HG02884 (cell line): ENCODE results near the gene SLC38A7.
"Not testable (repeated sequence)": the region's sequence is repeated elsewhere in the genome, so short reads cannot be mapped to it uniquely, and the experiment has no call there.

Source experiments
- ATAC-seq: cut with Tn5 transposase; IDR thresholded peaks from one replicate; pipeline ENCODE4 v1.9.1; 2021; ENCODE audit warnings: mild to moderate bottlenecking, moderate library complexity; ENCODE audit not compliant: unreplicated experiment

Gene SLC38A7, protein sequence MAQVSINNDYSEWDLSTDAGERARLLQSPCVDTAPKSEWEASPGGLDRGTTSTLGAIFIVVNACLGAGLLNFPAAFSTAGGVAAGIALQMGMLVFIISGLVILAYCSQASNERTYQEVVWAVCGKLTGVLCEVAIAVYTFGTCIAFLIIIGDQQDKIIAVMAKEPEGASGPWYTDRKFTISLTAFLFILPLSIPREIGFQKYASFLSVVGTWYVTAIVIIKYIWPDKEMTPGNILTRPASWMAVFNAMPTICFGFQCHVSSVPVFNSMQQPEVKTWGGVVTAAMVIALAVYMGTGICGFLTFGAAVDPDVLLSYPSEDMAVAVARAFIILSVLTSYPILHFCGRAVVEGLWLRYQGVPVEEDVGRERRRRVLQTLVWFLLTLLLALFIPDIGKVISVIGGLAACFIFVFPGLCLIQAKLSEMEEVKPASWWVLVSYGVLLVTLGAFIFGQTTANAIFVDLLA

DNA sequence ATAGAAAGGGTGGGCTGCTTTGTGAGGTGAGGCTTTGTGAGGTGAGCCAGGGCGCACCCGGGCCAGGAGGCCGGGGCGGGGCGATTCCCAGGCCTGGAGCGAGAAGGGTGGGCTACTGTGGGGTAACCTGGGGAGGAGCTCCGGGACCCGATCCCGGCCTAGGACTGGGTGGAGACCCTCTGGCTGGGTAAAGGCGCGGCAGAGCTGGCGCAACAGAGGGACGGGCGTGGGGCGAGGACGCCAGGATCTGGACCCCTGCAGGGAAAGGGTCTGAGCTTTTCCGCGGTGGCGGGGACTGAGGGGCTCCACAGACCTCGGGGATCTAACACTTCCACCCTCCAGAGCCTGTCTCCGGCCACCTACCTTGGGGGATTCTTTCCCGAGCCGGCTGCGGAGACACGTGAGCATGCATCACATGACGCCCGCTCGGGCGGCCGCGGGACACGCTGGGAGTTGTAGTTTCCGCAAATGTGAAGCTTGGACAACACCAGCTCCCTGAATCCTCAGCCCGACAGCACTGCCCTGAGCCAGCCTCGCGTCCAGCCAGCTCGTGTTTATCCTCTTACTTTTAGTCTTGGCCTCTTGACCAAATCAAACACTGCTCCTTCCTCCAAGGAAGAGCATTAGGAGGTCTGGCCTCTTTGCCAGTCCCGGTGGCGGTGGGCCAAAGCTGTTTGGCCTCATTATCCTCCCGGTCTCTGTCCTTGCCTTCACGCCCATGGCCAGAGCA is at the start of gene SLC38A7:
Gene SLC38A7, minus strand, starts transcription at position 417 of the 730 bp plus-strand sequence. CDS start 4,644 bp downstream, outside the sequence.
- peak; percentile 97 for ATAC-seq

DNA sequence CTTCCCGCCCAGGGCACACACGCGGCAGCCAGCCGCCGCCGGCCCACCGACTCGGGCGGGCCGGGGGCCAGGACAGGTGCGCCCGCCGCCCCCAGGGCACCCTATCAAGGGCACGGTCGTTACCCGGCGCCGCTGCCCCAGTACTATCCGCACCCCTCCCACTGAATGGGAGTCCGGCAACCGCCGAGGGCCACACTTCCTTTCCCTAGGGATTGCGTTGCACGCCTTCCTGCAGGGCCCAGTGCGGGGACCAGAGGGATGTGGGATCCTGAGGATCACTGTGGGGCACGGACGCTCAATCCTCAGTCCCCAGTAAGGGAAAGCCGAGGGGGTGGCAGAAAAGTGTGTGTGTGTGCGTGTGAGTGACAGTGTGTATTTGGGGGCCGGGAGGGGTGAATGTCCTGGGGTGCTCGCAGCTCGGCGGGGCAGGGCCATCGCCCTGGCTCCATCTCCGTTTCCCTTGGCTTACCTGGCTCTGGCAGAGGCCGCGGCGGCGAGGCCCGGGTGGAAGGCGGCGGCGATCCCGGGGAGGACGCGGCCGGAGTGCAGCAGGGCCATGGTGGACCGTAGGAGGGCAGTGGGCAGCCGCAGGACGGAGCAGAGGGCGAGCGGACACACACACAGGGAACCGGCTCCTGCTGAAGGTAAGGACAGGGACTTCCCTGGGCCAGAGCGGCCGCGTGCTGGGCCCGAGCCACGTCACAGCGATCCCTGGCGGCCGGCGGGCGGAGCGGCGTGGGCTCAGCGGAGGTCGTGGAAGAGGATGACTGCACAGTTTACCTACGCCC is 49.3 kb upstream of the SLC38A7 start, which contains the start of gene GOT2:
Gene GOT2, minus strand, starts transcription at position 646 of the 788 bp plus-strand sequence. Its CDS starts 88 bp downstream, at position 558.
- peak; percentile 92 for ATAC-seq

- no peak for ATAC-seq
These were observed 48.7 kb upstream of the SLC38A7 start for GRCh38 chr16:58733248-58733670.

GRCh38 chr16:58732545-58733247 is 48.1 kb upstream of the SLC38A7 start:
- ATAC-seq = peak; percentile 38

- no peak for ATAC-seq
These were observed 46.3 kb upstream of the SLC38A7 start for GRCh38 chr16:58730724-58731370.

DNA sequence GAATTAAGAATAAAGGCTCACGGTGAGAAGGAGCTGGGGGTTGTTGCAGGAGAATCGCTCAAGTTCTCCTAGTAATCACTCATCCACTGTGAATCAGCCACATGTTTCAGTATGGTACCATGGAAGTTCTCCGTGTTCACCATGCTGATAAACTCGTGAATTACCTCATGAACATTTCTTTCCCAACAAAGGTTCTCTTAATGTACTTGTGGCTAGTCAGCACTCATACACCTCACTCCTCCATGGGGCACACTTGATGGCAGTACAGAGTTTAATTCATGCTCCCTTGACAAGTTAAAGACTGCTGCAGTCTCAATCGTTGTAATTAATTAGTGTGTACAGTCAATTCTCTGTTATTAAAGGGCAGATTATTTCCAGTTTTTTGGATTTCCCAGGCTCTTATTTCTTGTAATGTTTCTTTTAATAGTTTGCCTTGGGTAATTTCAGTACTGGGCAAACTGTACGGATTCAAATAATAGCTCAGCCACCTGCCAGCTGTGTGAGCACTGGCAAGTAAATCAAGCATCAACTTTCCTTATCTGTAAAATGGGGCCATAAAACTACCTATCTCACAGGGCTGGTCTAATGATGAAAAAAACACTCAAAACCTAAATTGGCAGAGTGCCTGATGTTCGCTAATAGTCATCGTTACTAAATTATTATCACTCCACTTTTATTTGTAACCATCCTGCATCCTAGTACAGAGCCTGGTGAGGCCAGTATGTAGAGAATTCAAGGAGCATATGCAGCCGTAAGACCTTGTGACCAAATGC is 43.4 kb upstream of the SLC38A7 start:
- no peak for ATAC-seq

DNA sequence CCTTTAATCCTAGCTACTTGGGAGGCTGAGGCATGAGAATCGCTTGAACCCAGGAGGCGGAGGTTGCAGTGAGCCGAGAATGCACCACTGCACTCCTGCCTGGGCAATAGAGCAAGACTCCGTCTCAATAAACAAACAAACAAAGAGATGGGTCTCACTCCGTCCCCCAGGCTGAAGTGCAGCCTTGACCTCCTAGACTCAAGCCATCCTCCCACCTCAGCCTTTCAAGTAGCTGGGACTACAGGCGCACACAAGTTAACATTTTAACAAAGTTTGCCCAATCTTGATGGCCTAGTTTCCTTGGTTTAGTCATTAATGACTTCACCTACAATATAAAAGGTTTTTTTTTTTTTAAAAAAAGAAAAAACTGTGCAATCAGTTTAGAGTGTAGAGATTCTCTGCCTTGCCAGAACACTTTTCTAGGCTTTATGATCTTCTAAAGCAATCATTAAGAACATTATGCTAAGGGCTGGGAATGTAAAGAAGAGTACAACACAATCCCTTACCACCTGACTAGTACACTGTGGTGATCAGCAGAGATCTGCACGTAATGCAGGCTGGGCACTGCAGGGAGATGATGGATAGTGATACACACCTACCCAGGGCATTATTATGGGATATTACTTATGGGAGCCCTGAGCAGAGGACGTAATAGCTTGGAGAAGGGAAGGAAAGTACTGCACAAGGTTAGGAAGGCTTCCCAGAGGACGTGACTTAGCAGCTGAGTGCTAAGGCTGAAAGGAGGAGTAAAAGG is 42.6 kb upstream of the SLC38A7 start:
- ATAC-seq = no peak

DNA sequence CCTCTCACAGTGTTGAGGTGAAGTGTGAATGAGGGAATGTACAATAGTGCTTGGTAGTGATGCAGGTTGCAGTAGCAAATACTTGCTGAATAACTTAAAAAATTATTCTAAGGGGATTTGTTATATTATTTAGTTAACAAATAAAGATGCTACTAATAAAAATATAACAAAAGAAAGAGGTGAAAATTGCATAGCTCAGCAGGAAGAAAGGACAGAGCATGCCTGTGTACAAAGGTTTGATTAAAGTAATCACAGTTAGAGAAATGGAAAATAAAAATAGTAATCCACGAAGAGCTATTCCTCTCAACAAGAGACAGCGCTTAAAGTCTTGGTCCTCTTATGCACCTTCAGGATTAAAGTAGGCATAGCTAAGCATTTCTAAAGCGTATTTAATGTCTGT is 38.5 kb upstream of the SLC38A7 start:
- no peak for ATAC-seq

DNA sequence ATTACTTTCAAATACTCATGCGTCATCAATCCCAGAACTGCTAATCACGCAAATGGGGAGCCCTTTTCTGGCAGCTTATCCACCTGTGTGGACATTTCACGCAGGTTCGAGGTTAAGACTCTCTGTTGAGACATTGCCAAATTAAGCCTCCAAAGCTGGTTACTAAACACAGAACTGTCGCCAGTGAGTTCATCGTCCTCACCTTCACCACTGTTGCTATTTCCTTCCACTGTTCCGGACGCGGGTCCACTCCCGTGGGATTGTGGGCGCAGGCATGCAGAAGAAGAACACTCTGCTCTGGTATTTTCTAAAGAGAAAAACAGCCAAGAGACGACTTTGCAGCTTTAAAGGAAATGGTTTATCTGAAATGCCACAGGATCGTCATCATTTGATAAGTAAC is 33.4 kb upstream of the SLC38A7 start:
- no peak for ATAC-seq

- no peak for ATAC-seq
These were observed 31.9 kb upstream of the SLC38A7 start for GRCh38 chr16:58716468-58716867.

DNA sequence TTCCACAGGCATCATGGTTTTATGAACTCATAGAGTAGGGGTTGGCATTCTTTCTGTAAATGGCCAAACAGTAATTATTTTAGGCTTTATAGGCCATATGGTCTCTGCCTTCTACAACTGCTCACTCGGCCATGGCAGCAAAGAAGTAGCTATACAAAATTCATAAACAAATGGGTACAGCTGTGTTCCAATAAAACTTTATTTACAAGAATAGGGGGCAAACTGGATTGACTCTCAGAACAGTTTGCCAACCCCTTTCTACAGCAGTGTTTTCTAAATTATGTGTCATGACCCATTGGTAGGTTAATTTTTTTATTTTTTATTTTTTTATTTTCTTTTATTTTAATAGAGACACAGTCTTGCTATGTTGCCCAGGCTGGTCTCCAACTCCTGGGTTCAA is 29.2 kb upstream of the SLC38A7 start:
- no peak for ATAC-seq

DNA sequence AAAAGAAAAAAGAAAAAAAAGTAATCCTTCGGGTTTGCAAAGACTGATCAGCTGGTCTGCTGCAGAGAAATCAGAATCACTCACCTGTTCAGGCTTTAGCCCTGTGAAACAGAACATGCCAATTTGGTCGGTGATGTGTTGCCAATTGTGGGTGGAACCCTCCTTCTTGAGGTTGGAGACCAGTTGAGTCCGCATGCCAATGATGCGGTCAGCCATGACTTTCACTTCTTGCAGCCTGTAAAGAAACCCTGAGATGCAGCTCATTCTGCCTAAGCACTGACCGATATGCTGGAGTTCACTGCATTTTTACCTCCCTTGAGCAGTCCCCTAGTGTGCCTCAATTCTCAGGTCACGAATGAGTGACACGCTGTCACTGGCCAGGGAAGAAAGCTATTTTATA is 24.8 kb upstream of the SLC38A7 start:
- no peak for ATAC-seq

DNA sequence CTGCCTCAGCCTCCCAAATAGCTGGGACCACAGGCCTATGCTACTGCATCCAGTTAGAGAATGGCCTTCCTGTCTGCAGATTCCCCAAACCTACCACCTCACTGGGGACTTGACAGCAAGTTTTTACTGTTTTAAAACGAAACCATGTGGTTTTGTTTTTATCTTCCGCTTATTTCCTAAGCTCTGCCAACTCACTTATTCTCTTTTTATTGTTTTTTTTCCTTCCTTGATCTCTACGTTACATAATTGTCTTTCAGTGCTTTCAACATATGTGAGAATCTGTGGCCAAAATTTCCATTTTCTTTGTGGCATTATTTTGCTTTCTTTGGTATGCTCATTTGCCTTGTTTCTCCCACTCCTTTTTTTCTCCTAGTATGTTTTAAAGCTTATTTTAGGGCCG is 14.6 kb upstream of the SLC38A7 start:
- no peak for ATAC-seq

GRCh38 chr16:58695368-58695767 is 10.8 kb upstream of the SLC38A7 start:
- no peak for ATAC-seq

DNA sequence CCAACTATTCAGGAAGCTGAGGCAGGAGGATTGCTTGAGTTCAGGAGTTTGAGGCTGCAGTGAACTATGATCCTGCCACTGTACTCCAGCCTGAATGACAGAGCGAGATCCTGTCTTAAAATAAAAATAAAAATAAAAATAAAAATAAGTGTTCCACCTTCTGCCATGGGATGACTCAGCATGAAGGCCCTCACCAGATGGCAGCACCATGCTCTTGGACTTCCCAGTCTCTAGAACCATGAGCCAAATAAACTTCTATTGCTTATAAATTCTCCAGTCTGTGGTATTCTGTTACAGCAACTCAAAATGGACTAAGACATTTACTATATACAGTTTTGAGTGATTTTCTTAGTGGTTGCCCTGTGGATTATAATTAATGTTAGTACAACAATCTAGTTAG is 7.9 kb upstream of the SLC38A7 start:
- no peak for ATAC-seq

DNA sequence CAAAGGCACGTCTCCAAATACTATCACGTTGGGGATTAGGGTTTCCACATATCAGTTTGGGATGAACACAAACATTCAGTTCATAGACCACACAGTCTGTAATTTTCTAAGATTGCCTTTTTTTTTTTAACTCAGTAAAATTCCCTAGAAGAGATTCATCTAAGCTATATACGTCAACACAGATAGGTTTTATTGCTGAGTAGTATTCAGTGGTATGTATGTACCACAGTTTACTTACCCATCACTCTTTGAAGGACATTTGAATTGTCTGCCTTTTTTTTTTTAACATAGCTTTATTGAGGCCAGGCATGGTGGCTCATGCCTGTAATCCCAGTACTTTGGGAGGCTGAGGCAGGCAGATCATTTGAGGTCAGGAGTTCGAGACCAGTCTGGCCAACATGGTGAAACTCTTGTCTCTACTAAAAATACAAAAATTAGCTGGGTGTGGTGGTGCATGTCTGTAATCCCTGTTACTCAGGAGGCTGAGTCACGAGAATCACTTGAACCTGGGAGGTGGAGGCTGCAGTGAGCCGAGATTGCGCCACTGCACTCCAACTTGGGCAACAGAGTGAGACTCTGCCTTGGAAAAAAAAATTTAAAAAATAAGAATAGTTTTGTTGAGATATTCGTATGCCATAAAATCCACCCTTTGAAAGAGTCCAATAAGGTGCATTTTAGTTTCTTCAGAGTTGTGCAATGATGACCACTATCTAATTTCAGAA is 2.6 kb upstream of the SLC38A7 start:
- not testable (repeated sequence) for ATAC-seq

GRCh38 chr16:58685084-58685449 is 497 bp upstream of the SLC38A7 start:
- ATAC-seq = no peak

DNA sequence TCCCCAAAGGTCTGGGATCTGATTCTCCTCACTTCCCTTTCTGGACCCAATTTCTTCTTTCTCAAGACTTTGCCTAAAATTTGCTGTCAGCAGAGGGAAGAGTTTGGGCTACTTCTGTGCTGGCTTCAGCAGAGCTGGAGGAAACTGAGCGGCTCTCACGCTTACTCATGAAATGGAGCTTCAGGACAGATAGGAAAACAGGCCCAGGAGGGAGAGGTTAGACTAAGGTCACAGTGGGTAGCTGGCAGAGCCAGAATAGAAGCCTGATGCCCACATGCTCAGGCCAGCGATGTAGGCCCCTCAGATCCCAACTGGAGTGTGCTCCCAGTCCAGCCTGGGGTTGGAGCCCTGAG is 593 bp downstream of the SLC38A7 start:
- peak; percentile 17 for ATAC-seq
